Lower leg skin (tissue), 4 donors: ENCODE data around the gene PTGFRN. TPM values are rescaled to one million over a fixed set of nuclear protein-coding genes. Genes with fewer than 3 reads are reported as not detected.
A peak's percentile ranks its signal among the peaks of the same experiment; 100 is the strongest.
"Not testable (repeated sequence)": the region's sequence is repeated elsewhere in the genome, so short reads cannot be mapped to it uniquely, and the experiment has no call there.

Source experiments
- DNase-seq, 2 donors: peaks; one replicate each; pipeline ENCODE4 v3.0.0-alpha.2; 2019; ENCODE audit warnings: low spot score in 2 of 2
- H3K4me3 ChIP-seq: fragments of 200-600 bp; sonication (generic); 2 replicates; pipeline ENCODE4 v1.5.1; 2017; ENCODE audit warnings: mild to moderate bottlenecking, low read depth; ENCODE audit not compliant: poor library complexity, severe bottlenecking
- CTCF ChIP-seq, 3 donors: fragments of 450-650 bp; IDR thresholded peaks; one replicate each; pipeline ENCODE4 v1.5.1; 2016; ENCODE audit warnings: antibody characterized with exemption in 3 of 3, mild to moderate bottlenecking in 3 of 3, moderate library complexity in 2 of 3
- POLR2A ChIP-seq, 2 donors: fragments of 450-650 bp; IDR thresholded peaks; one replicate each; pipeline ENCODE4 v1.6.1; 2016 to 2017; ENCODE audit warnings: antibody characterized with exemption in 2 of 2, mild to moderate bottlenecking in 1 of 2, moderate library complexity in 1 of 2
- WGBS, 2 donors: methylation state at CpG; one replicate each; pipeline ENCODE4 v1.1.5; 2018; 5-methylcytosine and 5-hydroxymethylcytosine counted together
- intact Hi-C: fragments of 100-400 bp; cut with DNase I; formaldehyde crosslinking; loops from one replicate; pipeline ENCODE4 v1.15.0; 2023; ENCODE audit warnings: low total_unique reads
- total RNA-seq, 4 donors: library from RNA; depleted of rRNA; stranded (reverse); fragments of >200 nt; gene quantifications; one replicate each; pipeline ENCODE4 v1.1.0, GENCODE V29; 2016

PTGFRN gene
- total RNA-seq, 4 donors from 2014 or later: 58.0 to 92.4 (median 84.5) TPM

GRCh38 chr1:116870300-116870699, 39.4 kb upstream of the PTGFRN start:
- no peak overlapping the region for H3K4me3 ChIP-seq
- intact Hi-C loops: no loop called here
- TF ChIP-seq POLR2A (IDR thresholded peaks at IDR 0.05) (no peak), CTCF (IDR thresholded peaks at IDR 0.05) (no peak)
- 43 to 69% methylated on average over 7 of the region's 7 CpGs for WGBS, 2 donors
- no peak for DNase-seq

- WGBS, 2 donors: 17 to 27% methylated on average over 4 of the region's 4 CpGs
- TF ChIP-seq CTCF (IDR thresholded peaks at IDR 0.05): no peak
- H3K4me3 ChIP-seq: no peak overlapping the region
- no peak for DNase-seq
- intact Hi-C loops: no loop called here
These were observed 38.0 kb upstream of the PTGFRN start for GRCh38 chr1:116871779-116872146.

- no peak for TF ChIP-seq POLR2A (IDR thresholded peaks at IDR 0.05)
- TF ChIP-seq CTCF (IDR thresholded peaks at IDR 0.05): no peak
- no peak for DNase-seq
- intact Hi-C loops: no loop called here
- no peak overlapping the region for H3K4me3 ChIP-seq
- 51 to 52% methylated on average over 6 of the region's 6 CpGs for WGBS, 2 donors
These were observed 35.9 kb upstream of the PTGFRN start for GRCh38 chr1:116873680-116874271.

- intact Hi-C loops: no loop called here
- 97 to 99% methylated on average over 6 of the region's 6 CpGs for WGBS, 2 donors
- TF ChIP-seq POLR2A (IDR thresholded peaks at IDR 0.05): no peak
- TF ChIP-seq CTCF (IDR thresholded peaks at IDR 0.05): no peak
These were observed 34.9 kb upstream of the PTGFRN start for GRCh38 chr1:116874733-116875249.

GRCh38 chr1:116875391-116875790, 34.3 kb upstream of the PTGFRN start:
- peak in 1 of 2 donors; percentile 72 for DNase-seq
- intact Hi-C loops: no loop called here
- TF ChIP-seq POLR2A (IDR thresholded peaks at IDR 0.05): no peak
- no peak for TF ChIP-seq CTCF (IDR thresholded peaks at IDR 0.05)
- no peak overlapping the region for H3K4me3 ChIP-seq
- 67 to 72% methylated on average over 12 to 14 of the region's 14 CpGs for WGBS, 2 donors

More at GRCh38 chr1:116874733-116875249, 34.9 kb upstream of the PTGFRN start:
- H3K4me3 ChIP-seq: no peak overlapping the region
- peak in 1 of 2 donors; percentile 66 for DNase-seq

- H3K4me3 ChIP-seq, intact Hi-C loops: not testable (repeated sequence)
- peak in 1 of 2 donors; percentile 61 for DNase-seq
- 56 to 66% methylated on average over 6 of the region's 6 CpGs for WGBS, 2 donors
These were observed 33.8 kb upstream of the PTGFRN start for GRCh38 chr1:116875946-116876345.
